HUES64 (cell line): ENCODE measurements around the gene DLG1.

Experiments used
- H3K27ac ChIP-seq: 2 replicates; pipeline ENCODE4 v1.7.0; 2013; ENCODE audit warnings: low read depth, low read length, inconsistent platforms
- H3K27me3 ChIP-seq: 2 replicates; pipeline ENCODE4 v1.6.1; 2013; ENCODE audit warnings: mild to moderate bottlenecking, low read length; ENCODE audit not compliant: insufficient read depth
- H3K36me3 ChIP-seq: 2 replicates; pipeline ENCODE4 v1.6.1; 2013; ENCODE audit warnings: mild to moderate bottlenecking, low read length; ENCODE audit not compliant: insufficient read depth
- H3K4me1 ChIP-seq: 2 replicates; pipeline ENCODE4 v1.6.1; 2013; ENCODE audit warnings: mild to moderate bottlenecking, low read length, moderate library complexity; ENCODE audit not compliant: insufficient read depth
- H3K4me3 ChIP-seq: 2 replicates; pipeline ENCODE4 v1.5.1; 2013; ENCODE audit warnings: mild to moderate bottlenecking, low read length, moderate library complexity
- H3K9ac ChIP-seq: 2 replicates; pipeline ENCODE4 v1.6.1; 2013; ENCODE audit warnings: mild to moderate bottlenecking, low read depth, low read length
- H3K9me3 ChIP-seq: 2 replicates; pipeline ENCODE4 v1.6.1; 2013; ENCODE audit warnings: low read depth, low read length; ENCODE audit not compliant: insufficient read depth
- WGBS: fragments of 150-250, 120-280 bp; methylation state at CpG from one replicate; pipeline ENCODE4 v1.1.7; 2013; ENCODE audit warnings: missing lambda C conversion rate; 5-methylcytosine and 5-hydroxymethylcytosine counted together

The DLG1 gene

GRCh38 chr3:197260491-197261163, 37.8 kb downstream of the DLG1 start:
- Histone ChIP-seq H3K36me3 (peaks cover 4% of the 10 kb centered on the region; the same call in 1 of the 2 replicates), H3K9me3 (no peaks in the 10 kb centered on the region), H3K27me3 (no peaks in the 10 kb centered on the region), H3K27ac (no peak overlapping the region), H3K4me1 (peaks cover 42% of the 10 kb centered on the region), H3K9ac (no peak overlapping the region), H3K4me3 (no peak overlapping the region)
- WGBS = 94% methylated on average over 3 of the region's 4 CpGs

GRCh38 chr3:197259096-197259495, 39.3 kb downstream of the DLG1 start:
- Histone ChIP-seq H3K4me1 (peaks cover 42% of the 10 kb centered on the region), H3K27ac (no peak overlapping the region), H3K36me3 (peaks cover 4% of the 10 kb centered on the region; the same call in 1 of the 2 replicates), H3K27me3 (no peaks in the 10 kb centered on the region), H3K4me3 (no peak overlapping the region), H3K9ac (no peak overlapping the region), H3K9me3 (no peaks in the 10 kb centered on the region)
- WGBS = 100% methylated on average over 1 of the region's 2 CpGs

- no peaks in the 10 kb centered on the region for H3K9me3 ChIP-seq
- WGBS = 62% methylated on average over 2 of the region's 6 CpGs
- H3K9ac ChIP-seq = no peak overlapping the region
- H3K36me3 ChIP-seq = peaks cover 2% of the 10 kb centered on the region; the same call in 1 of the 2 replicates
- no peak overlapping the region for H3K27ac ChIP-seq
- H3K4me3 ChIP-seq = no peak overlapping the region
- no peaks in the 10 kb centered on the region for H3K27me3 ChIP-seq
- peaks cover 42% of the 10 kb centered on the region for H3K4me1 ChIP-seq
Observed at GRCh38 chr3:197258168-197258755, 40.1 kb downstream of the DLG1 start.

DNA sequence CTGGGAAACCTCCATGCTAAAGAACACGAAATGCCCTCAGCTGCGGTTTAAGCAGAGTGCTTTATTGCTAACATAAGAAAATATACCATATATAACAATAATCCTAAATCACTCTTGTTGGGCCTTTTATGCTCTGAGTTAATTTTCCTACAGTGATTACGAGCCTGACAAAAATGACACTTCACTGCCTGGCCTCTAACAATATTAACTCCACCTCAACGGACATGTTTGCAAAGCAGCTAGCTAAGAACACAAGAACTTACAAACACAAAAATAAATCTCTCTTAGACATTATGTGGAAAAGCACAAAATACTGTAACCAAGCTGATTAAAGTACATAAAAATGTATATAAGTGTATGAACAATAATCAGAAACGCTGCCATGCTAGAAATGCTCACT, 40.7 kb downstream of the DLG1 start:
- Histone ChIP-seq H3K27ac (no peak overlapping the region), H3K4me3 (no peak overlapping the region), H3K9me3 (no peaks in the 10 kb centered on the region), H3K27me3 (no peaks in the 10 kb centered on the region), H3K4me1 (peaks cover 41% of the 10 kb centered on the region), H3K36me3 (peaks cover 4% of the 10 kb centered on the region; the same call in 1 of the 2 replicates), H3K9ac (no peak overlapping the region)
- 92% methylated on average over 5 of the region's 5 CpGs for WGBS

DNA sequence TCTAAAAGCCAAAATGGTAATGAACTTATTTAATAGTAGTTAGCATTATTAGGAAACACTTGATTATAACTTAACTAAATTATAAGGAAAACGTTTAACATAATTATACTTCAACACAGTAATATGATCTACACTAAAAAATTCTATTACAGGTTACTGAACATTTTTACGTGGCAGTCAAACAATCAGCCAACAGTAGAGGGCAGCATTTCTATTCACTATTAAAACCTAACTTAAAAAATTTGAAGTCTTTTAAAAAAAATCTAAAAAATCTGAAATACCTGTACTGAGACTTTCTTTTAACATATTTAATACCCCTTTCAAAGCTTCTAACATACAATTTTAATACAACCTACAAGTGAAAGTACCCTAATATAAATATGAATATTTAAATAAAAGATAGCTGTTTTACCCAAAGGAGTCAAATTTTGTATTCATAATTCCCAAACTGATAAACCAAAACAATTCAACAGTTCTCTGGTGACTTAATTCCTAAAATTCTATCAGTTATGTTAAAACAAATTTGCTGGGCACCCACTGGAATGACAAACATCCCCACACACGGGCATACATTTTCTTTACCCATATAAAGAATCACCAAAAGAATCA, 41.5 kb downstream of the DLG1 start:
- H3K9me3 ChIP-seq = no peaks in the 10 kb centered on the region
- H3K4me1 ChIP-seq = peaks cover 34% of the 10 kb centered on the region
- 47% methylated on average over 2 of the region's 3 CpGs for WGBS
- H3K27me3 ChIP-seq = no peaks in the 10 kb centered on the region
- no peak overlapping the region for H3K4me3 ChIP-seq
- no peak overlapping the region for H3K27ac ChIP-seq
- H3K9ac ChIP-seq = no peak overlapping the region
- peaks cover 8% of the 10 kb centered on the region; the same call in 1 of the 2 replicates for H3K36me3 ChIP-seq

- H3K27me3 ChIP-seq = no peaks in the 10 kb centered on the region
- 82% methylated on average over 4 of the region's 4 CpGs for WGBS
- peaks cover 10% of the 10 kb centered on the region; the same call in 1 of the 2 replicates for H3K36me3 ChIP-seq
- H3K9ac ChIP-seq = no peak overlapping the region
- H3K4me1 ChIP-seq = peaks cover 33% of the 10 kb centered on the region
- H3K9me3 ChIP-seq = peaks cover 4% of the 10 kb centered on the region; the same call in 1 of the 2 replicates
- H3K4me3 ChIP-seq = no peak overlapping the region
- no peak overlapping the region for H3K27ac ChIP-seq
Observed at GRCh38 chr3:197256104-197256503, 42.3 kb downstream of the DLG1 start.

- no peaks in the 10 kb centered on the region for H3K27me3 ChIP-seq
- no peak overlapping the region for H3K4me3 ChIP-seq
- H3K4me1 ChIP-seq = peaks cover 16% of the 10 kb centered on the region; the same call in 1 of the 2 replicates
- no peak overlapping the region for H3K27ac ChIP-seq
- WGBS = 92% methylated on average over 7 of the region's 7 CpGs
- no peak overlapping the region for H3K9ac ChIP-seq
- H3K36me3 ChIP-seq = peaks cover 28% of the 10 kb centered on the region; the same call in 1 of the 2 replicates
- H3K9me3 ChIP-seq = peaks cover 23% of the 10 kb centered on the region
Observed at GRCh38 chr3:197253238-197253947, 45.0 kb downstream of the DLG1 start.

DNA sequence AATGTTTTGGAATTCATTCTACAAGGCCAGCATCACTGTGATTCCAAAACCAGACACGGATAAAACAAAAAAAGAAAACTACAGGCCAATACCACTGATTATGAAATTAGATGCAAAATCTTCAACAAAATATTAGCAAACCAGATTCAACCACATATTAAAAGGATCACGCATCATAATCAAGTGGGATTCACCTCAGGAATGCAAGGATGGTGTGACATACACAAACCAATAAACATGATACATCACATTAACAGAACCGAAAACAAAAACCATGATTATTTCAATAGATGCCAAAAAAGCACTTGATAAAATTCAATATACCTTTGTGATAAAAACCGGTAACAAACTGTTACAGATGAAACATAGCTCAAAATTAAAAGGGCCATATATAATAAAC, 48.9 kb downstream of the DLG1 start:
- 74% methylated on average over 4 of the region's 4 CpGs for WGBS

GRCh38 chr3:197248341-197248740, 50.1 kb downstream of the DLG1 start:
- no peaks in the 10 kb centered on the region for H3K4me1 ChIP-seq
- H3K9ac ChIP-seq = no peak overlapping the region
- peaks cover 50% of the 10 kb centered on the region for H3K9me3 ChIP-seq
- no peak overlapping the region for H3K27ac ChIP-seq
- no peaks in the 10 kb centered on the region for H3K27me3 ChIP-seq
- WGBS = 97% methylated on average over 4 of the region's 4 CpGs
- H3K4me3 ChIP-seq = no peak overlapping the region
- H3K36me3 ChIP-seq = peaks cover 59% of the 10 kb centered on the region

More for the DNA sequence above, 48.9 kb downstream of the DLG1 start:
- Histone ChIP-seq H3K4me1 (no peaks in the 10 kb centered on the region), H3K27me3 (no peaks in the 10 kb centered on the region), H3K4me3 (no peak overlapping the region), H3K9me3 (peaks cover 38% of the 10 kb centered on the region), H3K27ac (no peak overlapping the region), H3K9ac (no peak overlapping the region), H3K36me3 (peaks cover 47% of the 10 kb centered on the region)

GRCh38 chr3:197244751-197245150, 53.7 kb downstream of the DLG1 start:
- H3K9me3 ChIP-seq = peaks cover 63% of the 10 kb centered on the region

More at GRCh38 chr3:197244751-197245150, 53.7 kb downstream of the DLG1 start:
- peaks cover 47% of the 10 kb centered on the region for H3K36me3 ChIP-seq
- no peaks in the 10 kb centered on the region for H3K27me3 ChIP-seq
- H3K27ac ChIP-seq = no peak overlapping the region
- H3K4me3 ChIP-seq = no peak overlapping the region
- H3K4me1 ChIP-seq = no peaks in the 10 kb centered on the region
- no peak overlapping the region for H3K9ac ChIP-seq
- 94% methylated on average over 3 of the region's 3 CpGs for WGBS
